Karpas-422 (cell line): ENCODE measurements around the gene GPR27. TPM values are rescaled to one million over a fixed set of nuclear protein-coding genes. Genes with fewer than 3 reads are reported as not detected.

ENCODE experiments used
- DNase-seq: peaks from one replicate; pipeline ENCODE4 v3.0.0-alpha.2; 2015
- H2AFZ ChIP-seq: fragments of 200-600 bp; sonication (generic); 2 replicates; pipeline ENCODE4 v1.6.1; 2014; ENCODE audit warnings: antibody characterized with exemption, low read length, mixed read lengths
- H3K27ac ChIP-seq: fragments of 200-600 bp; sonication (generic); 2 replicates; pipeline ENCODE4 v1.5.1; 2014; ENCODE audit warnings: mild to moderate bottlenecking, low read length, moderate library complexity
- H3K27me3 ChIP-seq: fragments of 200-600 bp; sonication (generic); 2 replicates; pipeline ENCODE4 v1.6.1; 2014; ENCODE audit warnings: low read length, mixed read lengths
- H3K36me3 ChIP-seq: fragments of 200-600 bp; sonication (generic); 2 replicates; pipeline ENCODE4 v1.6.1; 2014; ENCODE audit warnings: low read length, mixed read lengths; ENCODE audit not compliant: insufficient read depth
- H3K4me1 ChIP-seq: fragments of 200-600 bp; sonication (generic); 2 replicates; pipeline ENCODE4 v1.6.1; 2014; ENCODE audit warnings: mild to moderate bottlenecking, low read length, mixed read lengths
- H3K4me2 ChIP-seq: fragments of 200-600 bp; sonication (generic); 2 replicates; pipeline ENCODE4 v1.6.1; 2014; ENCODE audit warnings: low read length, low read depth, mild to moderate bottlenecking; ENCODE audit not compliant: poor library complexity, severe bottlenecking
- H3K4me3 ChIP-seq: fragments of 200-600 bp; sonication (generic); 2 replicates; pipeline ENCODE4 v1.5.1; 2014; ENCODE audit warnings: mild to moderate bottlenecking, antibody characterized with exemption, low read length, mixed read lengths
- H3K79me2 ChIP-seq: fragments of 200-600 bp; sonication (generic); 2 replicates; pipeline ENCODE4 v1.6.1; 2014; ENCODE audit warnings: mild to moderate bottlenecking, low read length, mixed read lengths
- H3K9ac ChIP-seq: fragments of 200-600 bp; sonication (generic); 2 replicates; pipeline ENCODE4 v1.6.0; 2014; ENCODE audit warnings: low read length
- H3K9me2 ChIP-seq: fragments of 200-600 bp; sonication (generic), shearing (Covaris generic); replicated peaks from 2 replicates; pipeline ENCODE4 v1.6.0; 2014; ENCODE audit warnings: mild to moderate bottlenecking, low read length, moderate library complexity; ENCODE audit not compliant: insufficient read depth
- H3K9me3 ChIP-seq: fragments of 300-700, 200-600 bp; sonication (generic); 2 replicates; pipeline ENCODE4 v1.6.1; 2014; ENCODE audit warnings: low read length, mixed read lengths
- H4K20me1 ChIP-seq: fragments of 200-600 bp; sonication (generic); 2 replicates; pipeline ENCODE4 v1.6.1; 2014; ENCODE audit warnings: mild to moderate bottlenecking, antibody characterized with exemption, low read length, low read depth; ENCODE audit not compliant: insufficient read depth
- total RNA-seq: library from RNA; depleted of rRNA; stranded (reverse); fragments of >200 nt; shearing (Covaris generic); gene quantifications from 2 replicates; pipeline ENCODE4 v1.2.3, GENCODE V29; 2014; ENCODE audit warnings: low replicate concordance

Gene GPR27
- total RNA-seq, 1 experiment from 2014 or later: not detected

DNA sequence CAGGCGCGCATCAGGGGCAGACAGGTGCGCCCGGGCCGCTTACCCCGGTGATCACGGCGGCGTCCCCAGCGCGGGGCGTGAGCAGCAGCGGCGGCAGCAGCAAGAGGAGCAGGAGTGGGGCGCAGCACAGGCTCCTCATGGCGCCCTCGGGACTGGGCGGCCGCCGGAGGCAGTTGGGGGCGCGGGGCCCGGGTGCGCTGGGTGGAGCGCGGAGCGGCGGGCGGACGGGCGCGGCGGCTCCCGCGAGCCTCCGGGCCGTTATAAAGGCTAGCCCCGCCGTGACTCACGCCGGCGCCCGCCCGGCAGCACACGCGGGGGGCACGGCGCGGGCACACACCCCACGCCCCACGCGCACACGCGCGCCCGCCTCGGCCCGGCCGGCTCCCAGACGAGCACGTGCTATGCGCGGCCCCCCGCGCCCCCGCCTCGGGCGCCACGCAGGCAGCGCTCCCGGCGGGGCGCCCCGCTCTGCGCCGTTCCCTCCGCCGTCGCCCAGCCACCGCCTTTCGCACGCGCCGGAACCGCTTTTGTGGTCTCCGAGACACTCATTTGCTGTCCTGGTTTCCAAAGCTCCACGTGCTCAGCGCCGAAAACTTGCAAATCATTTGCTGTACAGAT is 31.4 kb downstream of the GPR27 start, which contains the start of gene PROK2:
PROK2 (minus strand) TSS at position 235 of the 618 bp plus-strand sequence; CDS start at position 139, 96 bp downstream.
- H3K27ac ChIP-seq: no peak within 1 kb of the TSS
- H4K20me1 ChIP-seq: no peaks in the 10 kb centered on the region
- no peaks in the 10 kb centered on the region for H3K9me2 ChIP-seq
- H3K4me2 ChIP-seq: no peak within 1 kb of the TSS
- no peak for DNase-seq
- no peak within 1 kb of the TSS for H3K4me3 ChIP-seq
- H3K36me3 ChIP-seq: no peaks in the 10 kb centered on the region
- H3K27me3 ChIP-seq: no peaks in the 10 kb centered on the region
- peaks cover 19% of the 10 kb centered on the region for H3K4me1 ChIP-seq
- H3K79me2 ChIP-seq: no peaks in the 10 kb centered on the region
- no peaks in the 10 kb centered on the region for H3K9me3 ChIP-seq
- no peak within 1 kb of the TSS for H2AFZ ChIP-seq
- H3K9ac ChIP-seq: no peak within 1 kb of the TSS

GRCh38 chr3:71785532-71786216 is 32.0 kb downstream of the GPR27 start:
- DNase-seq: no peak
- Histone ChIP-seq H3K4me2 (no peak overlapping the region), H3K79me2 (no peaks in the 10 kb centered on the region), H3K9ac (no peak overlapping the region), H3K9me3 (no peaks in the 10 kb centered on the region), H2AFZ (no peak overlapping the region), H3K4me3 (no peak overlapping the region), H3K9me2 (no peaks in the 10 kb centered on the region), H3K4me1 (peaks cover 18% of the 10 kb centered on the region), H3K27me3 (no peaks in the 10 kb centered on the region), H4K20me1 (no peaks in the 10 kb centered on the region), H3K27ac (no peak overlapping the region), H3K36me3 (no peaks in the 10 kb centered on the region)

DNA sequence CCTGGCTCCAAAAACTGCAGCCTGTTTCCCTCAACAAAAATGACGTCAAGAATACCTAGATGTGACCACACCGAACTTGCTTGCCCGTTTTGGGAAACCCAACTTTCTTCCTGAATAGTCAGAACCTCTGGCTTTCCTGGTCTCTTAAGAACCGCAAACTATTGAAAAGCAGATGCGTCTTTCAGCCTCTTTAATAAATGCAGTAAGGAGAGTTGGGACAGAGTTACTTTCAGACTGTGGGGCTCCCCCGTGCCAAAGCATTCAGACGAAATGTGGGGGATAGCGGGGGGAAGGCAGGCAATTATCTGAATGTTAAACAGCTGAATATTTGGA is 32.5 kb downstream of the GPR27 start:
- H3K36me3 ChIP-seq: no peaks in the 10 kb centered on the region
- H3K4me2 ChIP-seq: no peak overlapping the region
- no peaks in the 10 kb centered on the region for H3K27me3 ChIP-seq
- H3K9me2 ChIP-seq: no peaks in the 10 kb centered on the region
- H4K20me1 ChIP-seq: no peaks in the 10 kb centered on the region
- no peak overlapping the region for H2AFZ ChIP-seq
- no peak overlapping the region for H3K9ac ChIP-seq
- no peak overlapping the region for H3K4me3 ChIP-seq
- H3K79me2 ChIP-seq: no peaks in the 10 kb centered on the region
- DNase-seq: no peak
- H3K9me3 ChIP-seq: no peaks in the 10 kb centered on the region
- H3K27ac ChIP-seq: no peak overlapping the region
- peaks cover 13% of the 10 kb centered on the region for H3K4me1 ChIP-seq

DNA sequence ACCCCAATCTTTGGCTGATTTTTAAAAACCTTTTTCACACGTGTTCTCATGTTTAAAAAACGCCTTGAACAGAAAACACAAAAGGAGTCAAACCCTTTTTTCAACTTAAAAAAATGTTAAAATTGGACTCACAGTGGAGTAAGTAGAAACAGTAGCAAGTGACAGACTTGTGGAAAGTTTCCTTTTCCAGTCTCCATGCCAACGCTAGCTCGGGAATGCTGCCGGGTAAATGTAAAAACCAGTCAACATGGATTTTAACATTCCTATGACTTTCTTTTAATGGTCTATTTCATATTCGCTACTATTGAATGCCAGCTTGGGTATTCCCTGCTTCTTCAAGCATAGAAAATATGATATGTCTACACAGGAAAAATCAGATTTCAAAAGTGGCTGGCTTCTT is 32.9 kb downstream of the GPR27 start:
- H3K9me2 ChIP-seq: no peaks in the 10 kb centered on the region
- no peaks in the 10 kb centered on the region for H3K27me3 ChIP-seq
- H3K9ac ChIP-seq: no peak overlapping the region
- H3K4me3 ChIP-seq: no peak overlapping the region
- DNase-seq: no peak
- H4K20me1 ChIP-seq: no peaks in the 10 kb centered on the region
- H3K4me2 ChIP-seq: no peak overlapping the region
- peaks cover 10% of the 10 kb centered on the region for H3K4me1 ChIP-seq
- H3K9me3 ChIP-seq: no peaks in the 10 kb centered on the region
- H3K36me3 ChIP-seq: no peaks in the 10 kb centered on the region
- no peak overlapping the region for H3K27ac ChIP-seq
- H3K79me2 ChIP-seq: no peaks in the 10 kb centered on the region
- no peak overlapping the region for H2AFZ ChIP-seq

GRCh38 chr3:71787851-71788405 is 34.3 kb downstream of the GPR27 start:
- Histone ChIP-seq H3K4me3 (no peak overlapping the region), H3K9ac (no peak overlapping the region), H3K79me2 (no peaks in the 10 kb centered on the region), H3K4me2 (no peak overlapping the region), H3K4me1 (no peaks in the 10 kb centered on the region), H2AFZ (no peak overlapping the region), H3K27me3 (no peaks in the 10 kb centered on the region), H3K27ac (no peak overlapping the region), H3K9me3 (no peaks in the 10 kb centered on the region), H3K36me3 (no peaks in the 10 kb centered on the region), H3K9me2 (no peaks in the 10 kb centered on the region), H4K20me1 (no peaks in the 10 kb centered on the region)
- no peak for DNase-seq

DNA sequence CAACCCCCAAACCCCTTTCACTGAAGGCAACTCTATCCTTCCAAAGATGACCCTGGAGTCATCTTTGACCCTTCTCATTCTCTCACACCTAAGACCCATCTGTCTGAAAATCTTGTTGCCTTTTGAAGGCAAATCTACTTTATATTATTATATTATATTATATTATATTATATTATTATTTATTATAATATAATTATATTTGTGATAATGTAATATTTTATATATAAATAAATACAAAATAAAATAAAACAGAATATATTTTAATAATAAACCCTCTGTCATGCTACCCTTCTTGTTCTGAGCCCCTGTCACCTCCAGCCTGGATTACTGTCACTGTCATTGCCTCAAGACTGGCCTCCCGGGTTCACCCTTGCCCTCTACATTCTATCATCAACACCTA is 36.3 kb downstream of the GPR27 start:
- H3K4me2 ChIP-seq: no peak overlapping the region

GRCh38 chr3:71791634-71792033 is 38.0 kb downstream of the GPR27 start:
- H3K4me1 ChIP-seq: no peaks in the 10 kb centered on the region
- H2AFZ ChIP-seq: no peak overlapping the region
- no peaks in the 10 kb centered on the region for H3K79me2 ChIP-seq
- no peaks in the 10 kb centered on the region for H3K9me3 ChIP-seq
- H3K27me3 ChIP-seq: no peaks in the 10 kb centered on the region
- H3K4me3 ChIP-seq: no peak overlapping the region
- no peak for DNase-seq
- no peaks in the 10 kb centered on the region for H4K20me1 ChIP-seq
- H3K9me2 ChIP-seq: no peaks in the 10 kb centered on the region
- H3K4me2 ChIP-seq: no peak overlapping the region
- no peak overlapping the region for H3K27ac ChIP-seq
- H3K36me3 ChIP-seq: no peaks in the 10 kb centered on the region
- no peak overlapping the region for H3K9ac ChIP-seq

More for the DNA sequence above, 36.3 kb downstream of the GPR27 start:
- no peaks in the 10 kb centered on the region for H3K27me3 ChIP-seq
- no peak overlapping the region for H2AFZ ChIP-seq
- DNase-seq: no peak
- H3K4me1 ChIP-seq: no peaks in the 10 kb centered on the region
- H3K79me2 ChIP-seq: no peaks in the 10 kb centered on the region
- no peaks in the 10 kb centered on the region for H3K9me2 ChIP-seq
- no peak overlapping the region for H3K9ac ChIP-seq
- no peaks in the 10 kb centered on the region for H3K9me3 ChIP-seq
- no peak overlapping the region for H3K27ac ChIP-seq
- no peaks in the 10 kb centered on the region for H4K20me1 ChIP-seq
- no peak overlapping the region for H3K4me3 ChIP-seq
- no peaks in the 10 kb centered on the region for H3K36me3 ChIP-seq

DNA sequence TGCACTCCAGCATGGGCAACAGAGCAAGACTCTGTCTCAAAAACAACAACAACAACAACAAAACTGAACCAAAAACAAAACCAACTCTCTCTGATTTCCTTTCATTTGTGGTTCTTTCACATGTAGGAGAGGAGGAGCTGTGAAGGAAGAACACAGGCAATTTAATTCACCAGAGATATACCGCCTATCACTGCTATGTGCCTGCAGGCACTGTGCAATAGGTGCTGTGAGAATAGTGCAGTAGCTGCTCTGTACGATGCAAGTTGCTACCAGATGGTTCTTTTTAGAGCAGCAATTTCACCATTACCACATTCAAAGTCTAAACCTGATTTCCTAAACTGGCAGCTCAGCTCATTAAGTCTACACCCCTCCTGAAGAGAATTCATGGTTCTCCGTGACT is 42.6 kb downstream of the GPR27 start:
- Histone ChIP-seq H3K4me2 (no peak overlapping the region), H3K36me3 (no peaks in the 10 kb centered on the region), H3K9me3 (no peaks in the 10 kb centered on the region), H3K9me2 (no peaks in the 10 kb centered on the region), H2AFZ (no peak overlapping the region), H3K9ac (no peak overlapping the region), H3K4me1 (peaks cover 8% of the 10 kb centered on the region; the same call in 1 of the 2 replicates), H3K79me2 (no peaks in the 10 kb centered on the region), H3K27me3 (no peaks in the 10 kb centered on the region), H3K4me3 (no peak overlapping the region), H4K20me1 (no peaks in the 10 kb centered on the region), H3K27ac (no peak overlapping the region)
- no peak for DNase-seq
